ENCODE measurements around the gene SPINDOC.
"Not testable (repeated sequence)": the region's sequence is repeated elsewhere in the genome, so short reads cannot be mapped to it uniquely, and the experiment has no call there.

The SPINDOC gene, protein sequence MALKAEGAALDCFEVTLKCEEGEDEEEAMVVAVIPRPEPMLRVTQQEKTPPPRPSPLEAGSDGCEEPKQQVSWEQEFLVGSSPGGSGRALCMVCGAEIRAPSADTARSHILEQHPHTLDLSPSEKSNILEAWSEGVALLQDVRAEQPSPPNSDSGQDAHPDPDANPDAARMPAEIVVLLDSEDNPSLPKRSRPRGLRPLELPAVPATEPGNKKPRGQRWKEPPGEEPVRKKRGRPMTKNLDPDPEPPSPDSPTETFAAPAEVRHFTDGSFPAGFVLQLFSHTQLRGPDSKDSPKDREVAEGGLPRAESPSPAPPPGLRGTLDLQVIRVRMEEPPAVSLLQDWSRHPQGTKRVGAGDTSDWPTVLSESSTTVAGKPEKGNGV

DNA sequence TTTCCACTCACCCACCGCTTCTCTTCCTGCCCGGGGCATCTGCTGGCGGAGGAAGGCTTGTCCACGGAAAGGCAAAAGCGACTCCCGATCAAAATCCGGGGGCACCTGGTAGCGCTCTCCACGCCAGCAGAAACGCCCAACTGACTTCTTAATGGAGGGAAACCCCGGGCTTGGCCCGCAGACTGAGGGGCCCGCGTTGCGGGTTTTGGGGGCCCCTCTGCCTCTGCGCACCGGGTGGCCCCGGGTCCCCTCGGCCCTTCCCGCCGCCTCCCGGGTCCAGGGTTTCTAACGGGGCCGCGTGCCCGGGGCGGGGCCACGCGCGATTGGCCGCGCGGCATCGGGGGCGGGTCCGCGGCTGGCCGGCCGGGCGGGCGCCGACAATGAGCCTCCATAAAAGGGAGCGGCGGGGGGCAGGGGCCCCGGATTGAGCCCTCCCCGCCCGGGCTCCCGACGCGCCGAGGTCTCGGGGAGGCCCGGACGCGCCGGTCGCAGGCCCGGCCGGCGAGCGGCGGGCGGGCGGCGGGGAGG, at the start of gene SPINDOC:
Gene SPINDOC (plus strand): TSS at position 422 of the 528 bp plus-strand sequence. CDS start 231 bp downstream, outside the sequence.
- DNase-seq, result peak; percentile 32

DNA sequence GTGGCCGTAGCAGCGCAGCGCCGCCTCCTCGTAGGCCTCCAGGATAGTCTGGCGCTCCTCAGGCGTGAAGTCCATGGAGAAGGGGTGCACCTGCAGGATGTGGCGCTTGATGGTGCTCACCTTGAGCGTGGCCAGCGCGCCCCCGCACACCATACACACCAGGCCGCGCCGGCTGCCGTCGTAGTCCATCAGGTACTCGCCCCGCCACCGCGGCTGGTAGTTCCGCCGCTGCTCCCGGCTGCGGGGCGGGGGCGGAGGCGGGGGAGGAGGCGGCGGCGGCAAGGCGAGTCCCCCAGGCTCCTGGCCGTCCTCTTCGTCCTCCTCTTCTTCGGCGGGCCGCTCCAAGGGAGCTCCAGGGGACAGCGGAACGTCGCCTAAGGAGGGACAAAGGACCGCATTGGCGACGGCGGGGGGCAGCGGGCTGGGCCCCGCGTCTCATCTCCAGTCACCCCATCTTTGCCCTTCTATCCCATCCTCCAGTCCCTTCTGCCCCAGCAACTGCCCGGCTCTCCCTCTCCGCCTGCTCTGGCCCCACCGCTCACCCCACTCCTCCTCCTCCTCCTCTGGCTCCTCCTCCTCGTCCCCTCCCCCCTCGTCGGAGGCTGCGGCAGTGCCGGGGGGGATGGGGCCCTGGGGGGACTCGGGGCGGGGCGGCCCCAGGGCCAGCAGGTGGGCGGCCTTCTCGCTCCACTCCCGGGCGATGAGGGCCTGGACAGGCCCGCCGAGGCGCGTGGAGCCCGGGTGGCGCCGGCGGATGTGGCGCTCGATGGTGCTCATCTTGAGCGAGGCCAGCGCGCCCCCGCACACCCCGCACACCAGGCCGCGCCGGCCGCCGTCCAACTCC, 49.5 kb upstream of the SPINDOC start:
- DNase-seq, result no peak

DNA sequence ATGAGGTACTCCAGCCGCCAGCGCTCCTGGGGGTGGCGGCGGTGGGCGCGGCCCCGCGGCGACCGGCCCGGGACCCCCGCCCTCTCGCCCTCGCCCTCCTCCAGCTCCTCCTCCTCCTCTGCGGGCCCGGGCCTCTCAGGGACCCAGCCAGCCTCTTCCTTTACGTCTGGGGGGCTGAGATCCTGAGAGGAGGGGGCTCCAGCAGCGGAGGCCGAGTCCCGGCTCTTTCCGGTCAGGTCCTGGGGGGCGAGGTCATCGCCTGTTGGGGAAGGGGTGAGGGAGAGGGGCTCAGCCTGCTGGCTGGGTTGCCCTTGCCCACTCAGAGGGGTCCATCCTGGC, 48.9 kb upstream of the SPINDOC start:
- DNase-seq, result no peak

DNA sequence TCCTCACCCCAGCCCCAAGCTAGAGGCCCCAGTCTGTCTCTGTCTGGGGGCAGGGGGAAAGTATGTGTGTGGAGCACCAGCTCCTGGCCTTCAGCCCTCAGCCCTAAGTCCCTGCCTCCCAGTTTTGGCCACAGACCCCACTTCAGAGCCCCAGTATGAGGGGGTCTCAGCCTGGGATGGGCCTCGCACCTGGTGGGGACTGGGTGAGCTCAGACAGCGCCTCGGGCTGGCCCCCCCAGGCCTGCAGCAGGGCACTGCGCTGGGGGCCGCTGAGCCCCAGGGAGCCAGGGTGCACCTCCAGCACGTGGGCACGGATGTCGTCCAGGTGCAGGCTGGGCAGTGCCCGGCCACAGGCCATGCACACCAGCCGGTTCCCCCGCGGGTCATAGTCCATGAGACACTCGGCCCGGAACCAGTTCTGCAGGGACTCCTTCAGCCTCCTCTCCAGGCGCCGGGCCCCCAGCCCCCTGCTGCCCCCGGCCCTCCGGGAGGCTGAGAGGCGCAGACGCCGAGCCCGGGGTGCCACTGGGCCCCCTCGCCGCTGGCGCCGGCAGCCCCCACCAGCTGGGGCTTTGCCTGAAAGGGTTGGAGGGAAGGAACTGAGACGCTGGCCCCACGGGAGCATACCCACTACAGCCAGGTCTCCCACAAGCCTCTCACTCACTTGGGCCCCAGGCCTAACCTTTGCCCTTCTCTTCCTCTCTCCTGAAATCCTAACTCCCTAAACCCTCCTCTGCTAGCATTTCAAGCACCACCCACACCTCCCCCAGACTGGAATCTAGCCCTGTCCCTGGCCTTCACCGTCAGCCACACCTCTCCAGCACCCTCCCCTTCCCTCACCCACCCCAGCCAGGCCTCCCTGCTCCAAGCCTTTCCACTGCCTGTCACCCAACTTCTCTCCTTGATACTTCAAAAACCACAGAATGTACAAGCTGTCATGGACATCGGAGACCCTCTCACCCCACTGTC, 48.3 kb upstream of the SPINDOC start:
- no peak for DNase-seq

DNA sequence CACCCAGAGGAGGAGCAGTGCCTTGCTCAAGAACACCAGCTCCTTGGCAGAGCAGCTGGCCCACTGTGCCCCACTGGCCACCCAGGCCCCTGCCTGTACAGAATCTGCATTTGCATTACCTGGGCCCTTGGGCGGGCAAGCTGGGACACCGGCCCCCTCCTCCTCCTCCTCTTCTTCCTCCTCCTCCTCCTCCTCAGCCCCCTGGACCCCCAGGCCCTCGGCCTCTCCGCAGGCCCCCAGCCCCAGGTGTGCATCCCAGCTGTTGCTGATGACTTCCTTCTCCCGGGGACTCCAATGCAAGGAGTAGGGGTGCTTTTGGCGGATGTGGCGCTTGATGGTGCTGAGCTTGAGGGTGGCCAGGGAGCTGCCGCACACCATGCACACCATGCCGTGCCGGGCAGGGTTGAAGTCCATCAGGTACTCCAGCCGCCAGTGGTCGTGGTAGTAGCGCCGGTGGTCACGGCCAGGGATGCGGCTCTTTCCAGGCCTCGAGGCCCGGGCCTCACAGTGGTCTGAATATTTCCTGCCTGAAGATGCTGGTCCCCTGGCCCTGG, 47.5 kb upstream of the SPINDOC start:
- no peak for DNase-seq

DNA sequence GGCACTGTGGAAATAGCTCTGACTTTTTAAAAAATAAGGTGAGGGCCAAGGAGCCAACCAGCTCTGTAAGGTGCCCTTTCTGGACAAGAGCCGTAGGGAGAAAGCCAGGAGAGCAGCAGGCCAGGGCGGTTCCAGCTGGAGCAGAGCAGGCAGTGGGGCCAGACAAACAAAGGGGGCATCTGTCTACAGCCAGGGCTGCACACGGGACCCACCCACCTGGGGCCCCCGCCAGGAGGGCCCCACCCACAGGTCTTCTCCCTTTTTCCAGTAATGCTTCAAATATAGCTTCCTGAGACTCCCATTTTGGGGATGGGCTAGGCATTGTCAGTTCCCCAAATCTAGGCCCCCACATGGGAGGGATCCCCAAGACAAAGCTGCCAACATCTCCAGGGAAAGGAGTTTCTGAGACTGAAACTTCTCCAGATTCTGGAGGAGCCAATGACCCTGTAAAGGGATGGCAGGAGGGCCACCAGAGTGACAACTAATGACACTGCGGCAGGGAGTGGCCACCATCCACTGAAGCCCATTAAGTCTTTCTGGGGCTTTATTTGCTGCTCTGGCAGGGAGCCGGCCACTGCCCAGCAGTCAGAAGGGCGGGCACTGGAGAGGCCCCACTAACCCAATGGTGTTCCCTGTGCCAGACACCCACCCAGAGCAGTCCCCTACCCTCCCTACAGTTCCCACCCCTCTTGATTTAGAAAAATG, 46.6 kb upstream of the SPINDOC start:
- DNase-seq, result no peak

DNA sequence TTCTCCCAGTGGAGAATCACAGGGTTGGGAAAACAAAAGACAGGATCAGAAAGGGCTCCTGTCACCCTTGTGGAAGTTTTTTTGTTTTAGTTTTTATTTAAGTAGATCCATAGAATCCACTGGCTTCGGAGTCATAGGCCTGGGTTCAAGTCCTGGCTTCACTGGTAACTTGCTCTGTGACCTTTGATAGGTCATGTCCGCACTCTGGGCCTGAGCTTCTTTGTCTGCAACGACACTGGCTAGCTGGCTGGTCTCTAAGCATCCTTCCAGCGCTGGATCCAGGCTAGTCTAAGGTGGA, 46.0 kb upstream of the SPINDOC start:
- DNase-seq, result no peak

DNA sequence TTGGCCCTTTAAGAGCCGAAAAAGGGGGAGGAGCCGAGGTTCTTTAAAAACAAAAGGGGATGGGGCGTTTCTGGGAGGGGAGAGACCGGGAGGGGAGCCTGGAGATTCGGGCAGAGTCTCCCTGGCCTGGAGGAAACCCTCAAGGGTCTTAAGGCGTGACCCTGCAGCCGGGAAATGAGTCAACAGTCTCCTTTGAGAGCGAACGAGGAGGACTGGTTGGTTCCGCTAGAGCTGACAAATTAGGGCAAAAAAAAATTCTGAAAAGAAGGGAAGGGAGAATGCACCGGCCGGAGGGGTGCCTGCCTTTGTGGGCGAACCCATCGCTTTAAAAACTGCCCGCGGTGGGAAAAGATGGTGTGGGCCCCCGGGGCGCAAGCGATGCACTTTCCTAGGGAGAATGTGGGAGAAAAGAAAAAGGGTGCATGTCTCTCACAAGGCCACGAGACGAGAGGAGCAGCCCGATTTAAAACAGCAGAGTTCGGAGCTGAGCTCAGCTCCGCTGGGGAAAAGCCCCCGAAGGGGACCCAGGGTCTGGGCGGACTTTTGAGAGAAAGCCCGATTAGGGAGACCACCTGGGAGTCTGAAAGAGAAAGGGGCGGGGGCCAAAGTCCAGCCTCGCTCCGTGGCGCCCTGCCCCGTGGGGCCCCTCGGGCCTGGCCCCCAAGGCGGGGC, 45.6 kb upstream of the SPINDOC start:
- peak; percentile 25 for DNase-seq

DNA sequence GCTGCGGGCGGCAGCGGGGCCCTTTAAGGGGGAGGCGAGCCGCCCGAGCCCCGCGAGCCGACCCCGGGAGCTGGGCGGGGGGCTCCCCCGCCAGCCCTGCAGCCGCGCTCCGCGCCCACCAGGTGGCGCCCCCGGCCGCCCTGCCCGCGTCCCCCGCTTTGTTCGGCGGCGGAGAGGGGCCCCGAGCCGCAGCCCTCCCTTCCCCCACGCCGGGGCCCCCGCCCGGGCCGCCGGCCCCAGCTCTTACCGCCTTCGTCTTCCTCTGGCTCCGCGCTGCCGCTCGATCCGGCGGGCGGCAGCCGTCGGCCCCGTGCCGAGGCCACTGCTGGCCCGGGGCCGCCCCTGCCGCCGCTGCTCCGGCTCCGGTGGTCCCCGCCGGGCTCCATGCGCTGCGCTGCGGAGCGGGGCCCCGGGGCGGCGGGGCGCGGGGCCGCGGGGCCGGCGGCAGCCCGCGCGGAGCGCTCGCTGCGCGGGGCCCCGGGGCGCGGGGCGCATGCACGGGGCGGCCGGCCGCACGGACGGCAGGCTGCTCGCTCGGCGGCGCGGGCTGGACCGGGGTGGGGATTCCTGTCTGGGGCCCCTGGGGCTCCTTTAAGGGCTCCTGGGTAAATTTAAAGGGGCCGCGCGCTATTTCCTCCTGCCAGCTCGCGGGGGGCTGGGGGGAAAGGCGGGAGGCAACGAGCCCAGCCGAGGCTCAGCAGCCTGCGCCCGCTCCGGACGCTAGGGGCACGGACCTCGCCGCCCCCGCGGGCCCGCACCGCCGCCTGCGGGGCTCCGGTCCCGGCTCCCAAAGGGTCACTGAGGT, 44.8 kb upstream of the SPINDOC start, which contains the start of gene ZFTA:
Gene ZFTA (minus strand): TSS at position 539 of the 805 bp plus-strand sequence. CDS start 153 bp downstream, at position 386.
- DNase-seq, result no peak

DNA sequence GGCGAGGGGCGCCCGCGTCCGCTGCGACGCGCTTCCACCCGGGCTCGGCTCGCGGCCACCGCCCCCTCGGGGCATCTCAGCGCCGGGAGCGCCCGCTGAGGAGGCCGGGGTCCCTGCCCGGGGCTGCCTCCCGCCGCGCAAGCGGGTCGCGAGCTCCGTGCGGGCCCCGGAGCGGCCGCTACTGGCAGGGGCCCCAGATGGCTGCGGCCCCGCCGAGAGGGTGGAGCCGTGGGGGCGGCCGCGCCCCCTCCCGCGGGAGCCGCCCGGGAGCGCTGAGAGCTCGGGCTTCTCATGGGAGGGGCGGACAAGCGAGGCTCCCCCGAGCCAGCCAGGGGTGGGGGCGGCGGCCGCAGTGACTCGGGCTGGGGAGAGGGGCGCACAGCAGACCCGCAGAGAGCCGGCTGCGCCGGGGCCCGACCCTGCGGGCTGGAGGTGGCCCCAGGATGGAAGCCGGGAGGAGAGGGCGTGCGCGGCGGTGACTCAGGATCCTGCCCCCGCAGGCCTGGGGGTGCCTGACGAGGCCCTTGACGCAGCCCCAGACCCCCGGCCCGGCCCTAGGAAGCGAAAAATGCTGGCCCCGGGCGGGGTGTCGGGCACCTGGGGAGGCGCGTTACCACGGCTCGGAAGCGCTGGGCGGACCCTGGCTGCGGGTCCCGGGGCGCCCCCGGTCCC, 44.1 kb upstream of the SPINDOC start:
- DNase-seq, result no peak

DNA sequence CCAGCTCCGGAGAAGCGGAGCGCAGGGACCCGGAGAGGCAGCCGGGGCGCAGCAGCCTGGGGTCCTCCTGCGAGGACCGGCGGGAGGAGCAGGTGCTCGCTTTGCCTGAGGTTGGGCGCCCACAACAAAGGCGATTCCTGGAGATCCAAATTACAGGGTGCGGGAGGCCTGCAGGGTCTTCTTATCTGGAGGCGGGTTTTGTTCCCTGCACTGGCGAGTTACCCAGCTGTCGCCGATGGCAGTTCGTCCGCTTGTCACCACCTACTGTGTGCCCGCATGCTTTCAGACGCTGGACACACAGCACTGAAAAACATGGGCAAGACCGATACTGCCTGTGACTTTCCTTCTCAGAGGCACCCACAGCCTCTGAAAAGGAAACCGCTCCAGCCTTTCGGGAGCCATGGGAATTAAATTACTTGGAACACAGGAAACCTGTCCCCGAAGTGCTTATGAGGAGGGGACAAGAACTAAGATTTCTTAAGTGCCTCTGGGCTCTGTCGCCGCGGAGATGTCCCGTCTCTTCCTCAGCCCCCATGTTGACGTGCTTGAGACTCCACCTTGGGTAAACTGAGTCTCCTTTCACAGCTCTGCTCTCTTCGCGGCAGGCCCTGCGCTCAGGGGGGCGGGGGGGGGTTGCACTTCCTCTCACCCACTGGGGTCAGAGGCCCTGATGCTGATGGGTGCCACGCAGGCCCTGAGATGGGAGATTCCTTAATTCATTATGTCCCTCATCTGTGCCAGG, 43.4 kb upstream of the SPINDOC start:
- DNase-seq, result no peak

DNA sequence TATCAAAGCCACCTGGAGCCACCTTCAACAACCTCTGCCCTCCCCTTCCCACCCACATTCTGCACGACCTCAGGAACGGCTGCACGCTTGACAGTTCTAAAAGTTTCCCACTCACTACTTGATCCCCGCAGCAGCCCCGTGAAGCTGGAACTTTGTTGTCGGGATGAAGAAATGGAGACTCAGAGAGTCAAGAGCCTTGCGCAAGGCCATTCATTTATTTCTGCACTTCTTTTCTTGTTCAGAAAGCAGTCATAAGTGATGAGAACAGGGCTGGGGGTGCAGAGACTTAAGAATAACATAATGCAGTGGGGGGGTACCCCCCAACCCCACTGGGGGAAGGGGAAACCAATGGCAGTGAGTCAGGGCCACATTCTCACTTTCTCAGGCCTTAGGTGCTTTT, 42.5 kb upstream of the SPINDOC start:
- no peak for DNase-seq

DNA sequence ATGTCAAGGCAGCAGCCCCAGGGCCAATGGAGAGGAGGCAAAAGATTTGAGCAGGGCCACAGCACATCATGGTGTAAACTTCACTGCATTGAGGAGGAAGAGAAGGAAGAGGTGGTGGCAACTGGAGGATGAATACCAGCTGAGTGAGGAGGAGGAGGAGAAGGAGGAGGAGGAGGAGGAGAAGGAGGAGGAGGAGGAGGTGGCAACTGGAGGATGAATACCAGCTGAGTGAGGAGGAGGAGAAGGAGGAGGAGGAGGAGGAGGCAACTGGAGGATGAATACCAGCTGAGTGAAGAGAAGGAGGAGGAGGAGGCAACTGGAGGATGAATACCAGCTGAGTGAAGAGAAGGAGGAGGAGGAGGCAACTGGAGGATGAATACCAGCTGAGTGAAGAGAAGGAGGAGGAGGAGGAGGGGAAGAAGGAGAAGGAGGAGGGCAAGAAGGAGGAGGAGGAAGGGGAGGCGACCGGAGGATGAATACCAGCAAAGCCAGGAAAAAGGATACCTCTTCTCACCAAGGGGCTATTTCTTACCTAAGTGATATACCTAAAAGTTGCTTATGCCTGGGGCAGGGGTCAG, 41.4 kb upstream of the SPINDOC start:
- DNase-seq, result not testable (repeated sequence)

DNA sequence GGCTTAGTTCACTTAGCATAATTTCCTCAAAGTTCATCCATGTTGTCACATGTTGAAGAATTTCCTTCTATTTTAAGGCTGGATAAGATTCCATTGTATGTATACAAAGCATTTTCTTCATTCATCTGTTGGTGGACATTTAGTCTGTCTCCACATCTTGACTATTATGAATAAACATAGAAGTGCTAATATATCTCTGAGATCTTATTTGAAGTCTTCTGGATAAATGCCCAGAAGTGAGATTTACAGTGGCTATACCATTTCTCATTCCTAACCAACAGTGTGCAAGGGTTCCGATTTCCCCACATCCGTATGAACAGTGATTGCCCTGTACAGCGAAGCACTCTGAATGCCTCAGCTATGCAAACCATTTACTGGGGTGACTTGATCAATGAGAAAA, 38.1 kb upstream of the SPINDOC start:
- DNase-seq, result no peak

DNA sequence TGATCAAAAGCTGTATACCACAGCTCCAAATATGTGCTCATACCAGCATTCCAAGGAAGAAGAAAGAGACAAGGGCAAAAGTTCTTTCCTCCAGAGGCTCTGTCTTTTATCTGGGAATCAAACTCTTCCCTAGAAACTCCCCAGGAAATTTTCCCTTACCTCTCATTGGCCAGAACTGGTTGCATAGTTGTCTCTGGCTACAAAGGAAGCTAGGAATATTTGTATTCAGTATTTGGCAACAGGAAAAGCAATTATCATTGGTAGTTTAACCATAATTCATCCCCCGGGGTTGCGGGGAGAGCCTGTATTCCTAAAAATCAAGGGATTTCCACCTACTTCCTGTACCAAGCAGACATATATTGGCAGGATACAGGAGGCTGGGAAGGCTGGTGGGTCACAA, 34.2 kb upstream of the SPINDOC start:
- no peak for DNase-seq

DNA sequence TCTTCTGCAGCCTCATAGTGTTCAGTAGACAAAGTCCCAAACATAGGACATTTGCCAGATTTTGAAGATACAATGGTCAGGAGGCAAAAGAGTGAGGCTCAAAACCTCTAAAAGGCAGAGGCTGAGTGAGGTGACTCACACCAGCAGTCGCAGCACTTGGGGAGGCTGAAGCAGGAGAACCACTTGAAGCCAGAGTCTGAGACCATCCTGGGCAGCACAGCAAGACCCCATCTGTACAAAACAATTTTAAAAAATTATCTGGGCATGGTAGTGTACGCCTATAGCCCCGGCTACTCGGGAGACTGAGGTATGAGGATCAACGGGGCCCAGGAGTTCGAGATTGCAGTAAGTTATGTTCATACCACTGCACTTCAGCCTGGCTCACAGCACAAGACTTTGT, 30.5 kb upstream of the SPINDOC start:
- DNase-seq, result no peak

DNA sequence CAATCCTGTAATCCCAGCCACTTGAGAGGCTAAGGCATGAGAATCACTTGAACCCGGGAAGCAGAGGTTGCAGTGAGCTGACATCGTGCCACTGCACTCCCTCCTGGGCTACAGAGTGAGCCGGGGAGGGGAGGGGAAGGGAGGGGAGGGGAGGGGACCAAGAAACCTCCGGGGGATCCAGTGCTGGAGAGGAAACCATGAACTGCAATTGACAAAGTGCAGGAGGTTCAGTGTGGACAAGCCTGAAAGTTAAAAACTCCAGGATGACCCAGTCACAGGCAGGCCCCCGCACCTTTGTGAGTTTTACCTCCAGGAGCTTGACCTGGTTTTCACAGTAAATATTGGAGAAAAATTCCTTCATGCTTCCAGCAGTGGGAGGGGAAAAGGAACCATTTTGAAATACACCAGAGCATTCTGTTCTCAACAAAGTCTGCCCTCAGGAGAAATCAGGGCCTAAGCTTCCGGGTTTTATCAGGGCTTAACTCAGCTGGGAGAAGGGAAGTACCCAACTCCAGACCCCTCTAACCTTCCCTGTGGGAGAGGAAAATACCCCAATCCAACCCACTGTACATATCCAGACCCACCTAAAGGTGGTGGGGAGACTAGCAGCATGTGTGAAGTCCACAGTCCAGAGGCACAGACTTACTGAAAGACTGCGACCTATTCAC, 29.2 kb upstream of the SPINDOC start:
- no peak for DNase-seq

DNA sequence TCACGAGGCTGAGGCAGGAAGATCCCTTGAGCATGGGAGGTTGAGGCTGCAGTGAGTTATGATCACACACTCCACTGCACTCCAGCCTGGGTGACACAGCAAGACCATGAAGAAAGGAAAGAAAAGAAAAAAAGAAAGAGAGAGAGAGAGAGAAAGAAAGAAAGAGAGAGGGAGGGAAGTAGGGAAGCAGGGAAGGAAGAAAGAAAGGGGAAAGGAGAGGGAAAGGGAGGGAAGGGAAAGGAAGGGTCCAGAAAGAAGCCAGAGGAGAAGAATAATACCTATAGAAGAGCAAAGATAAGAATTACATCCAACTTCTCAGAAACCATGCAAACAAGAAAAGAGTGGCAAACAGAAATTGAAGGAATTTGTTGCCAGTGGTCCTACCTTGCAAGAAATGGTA, 27.4 kb upstream of the SPINDOC start:
- DNase-seq, result no peak
